Brain microvascular endothelial cell (primary cell): ENCODE data around the gene MEIOC.

Source experiments
- DNase-seq: peaks from one replicate; pipeline ENCODE4 v3.0.0-alpha.2; 2020
- H3K27ac ChIP-seq: fragments of 250-450 bp; sonication (Bioruptor Pico); 2 replicates; pipeline ENCODE4 v1.5.1; 2020; ENCODE audit warnings: mild to moderate bottlenecking, moderate library complexity
- H3K27me3 ChIP-seq: fragments of 250-450 bp; sonication (Bioruptor Pico); replicated peaks from 2 replicates; pipeline ENCODE4 v1.5.1; 2020; ENCODE audit warnings: mild to moderate bottlenecking
- H3K36me3 ChIP-seq: fragments of 250-450 bp; sonication (Bioruptor Pico); replicated peaks from 2 replicates; pipeline ENCODE4 v1.5.1; 2020; ENCODE audit warnings: mild to moderate bottlenecking
- H3K4me3 ChIP-seq: 2 replicates; pipeline ENCODE4 v1.5.1; 2011; ENCODE audit warnings: low read depth, mild to moderate bottlenecking, control low read depth, low read length, moderate library complexity
- CTCF ChIP-seq: IDR thresholded peaks from 2 replicates; pipeline ENCODE4 v1.5.1; 2011; ENCODE audit warnings: low read depth, mild to moderate bottlenecking, moderate library complexity, low read length, control low read depth, inconsistent platforms; ENCODE audit errors: missing control alignments
- in situ Hi-C: cut with HindIII; loops from 2 replicates; pipeline ENCODE4 v1.10.0; 2017; ENCODE audit warnings: low sequenced_read_pairs, low pct_ligation_motif_present

MEIOC gene

GRCh38 chr17:44651228-44651627 lies 5.0 kb upstream of the MEIOC start:
- TF ChIP-seq CTCF = no peak
- Histone ChIP-seq H3K36me3 (no peaks in the 10 kb centered on the region), H3K27me3 (peaks cover 2% of the 10 kb centered on the region), H3K4me3 (no peak overlapping the region), H3K27ac (no peak overlapping the region)
- DNase-seq = no peak
- in situ Hi-C loops = no loop called here

DNA sequence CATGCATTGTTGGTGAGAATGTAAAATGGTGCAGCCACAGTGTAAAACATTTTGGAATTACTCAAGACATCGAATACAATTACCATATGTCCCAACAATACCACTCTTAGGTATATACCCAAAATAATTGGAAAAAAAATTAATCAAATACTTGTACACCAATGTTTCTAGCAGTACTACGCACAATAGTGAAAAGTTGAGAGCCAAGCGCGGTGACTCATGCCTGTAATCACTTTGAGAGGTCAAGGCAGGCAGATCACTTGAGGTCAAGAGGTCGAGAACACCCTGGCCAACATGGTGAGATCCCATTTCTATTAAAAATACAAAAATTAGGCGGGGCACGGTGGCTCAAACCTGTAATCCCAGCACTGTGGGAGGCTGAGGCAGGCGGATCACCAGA lies 3.5 kb upstream of the MEIOC start:
- DNase-seq = no peak
- Histone ChIP-seq H3K27me3 (peaks cover 8% of the 10 kb centered on the region), H3K36me3 (no peaks in the 10 kb centered on the region), H3K27ac (no peak overlapping the region), H3K4me3 (no peak overlapping the region)
- no peak for TF ChIP-seq CTCF
- in situ Hi-C loops = no loop called here

DNA sequence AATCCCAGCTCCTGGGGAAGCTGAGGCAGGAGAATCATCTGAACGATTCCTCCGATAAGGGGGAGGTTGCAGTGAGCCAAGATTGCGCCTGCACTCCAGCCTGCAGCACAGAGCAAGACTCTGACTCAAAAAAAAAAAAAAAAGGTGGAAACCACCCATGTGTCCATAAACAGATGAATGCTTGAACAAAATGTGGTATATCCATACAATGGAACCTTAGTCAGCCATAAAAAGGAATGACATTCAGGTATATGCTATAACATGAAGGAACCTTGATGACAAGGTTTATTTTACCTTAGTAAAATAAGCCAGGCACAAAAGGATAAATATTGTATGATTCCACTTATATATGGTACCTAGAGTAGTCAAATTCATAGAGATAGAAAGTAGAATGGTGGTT lies 2.9 kb upstream of the MEIOC start:
- no peak overlapping the region for H3K4me3 ChIP-seq
- in situ Hi-C loops = no loop called here
- DNase-seq = no peak
- TF ChIP-seq CTCF = no peak
- peaks cover 8% of the 10 kb centered on the region for H3K27me3 ChIP-seq
- no peak overlapping the region for H3K27ac ChIP-seq
- no peaks in the 10 kb centered on the region for H3K36me3 ChIP-seq

DNA sequence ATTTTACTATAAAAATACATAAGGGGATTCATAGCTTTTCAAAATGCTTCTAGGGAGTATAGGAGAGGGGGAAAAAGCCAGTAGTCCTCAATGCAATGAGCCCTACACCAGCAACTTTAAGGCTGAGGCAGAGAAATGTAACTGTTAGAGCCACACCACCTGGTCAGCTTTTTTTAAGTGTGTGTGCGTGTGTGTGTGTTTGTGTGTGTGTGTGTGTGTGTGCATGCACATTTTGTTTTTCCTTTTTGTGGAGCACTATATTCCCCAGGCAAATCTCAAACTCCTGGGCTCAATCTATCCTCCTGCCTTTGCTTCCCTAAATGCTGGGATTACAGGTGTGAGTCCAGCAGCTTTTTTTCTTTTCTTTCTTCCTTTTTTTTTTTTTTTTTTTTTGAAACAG lies 2.3 kb upstream of the MEIOC start:
- H3K27me3 ChIP-seq = peaks cover 8% of the 10 kb centered on the region

DNA sequence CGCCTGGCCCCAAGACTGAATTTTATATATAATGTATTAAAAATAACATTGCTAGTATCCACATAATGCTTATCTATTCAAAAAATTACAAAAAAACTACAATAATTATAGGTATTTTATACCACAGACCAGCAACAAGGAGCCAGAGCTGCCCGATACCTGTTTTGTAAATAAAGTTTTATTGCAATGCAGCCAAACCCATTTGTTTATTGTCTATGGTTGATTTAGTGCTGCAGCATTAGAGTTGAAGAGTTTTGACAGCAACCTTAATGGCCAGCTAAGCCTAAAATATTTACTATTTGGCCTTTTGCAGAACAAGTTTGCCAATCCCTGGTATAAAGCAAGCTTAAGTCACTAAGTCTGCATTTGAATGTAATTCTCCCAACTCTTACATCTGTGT lies 5.6 kb downstream of the MEIOC start:
- DNase-seq = no peak
- Histone ChIP-seq H3K36me3 (no peaks in the 10 kb centered on the region), H3K27ac (no peak overlapping the region), H3K4me3 (no peak overlapping the region), H3K27me3 (peaks cover 2% of the 10 kb centered on the region)
- in situ Hi-C loops = no loop called here
- TF ChIP-seq CTCF = no peak

More for the DNA sequence above, 2.3 kb upstream of the MEIOC start:
- TF ChIP-seq CTCF = no peak
- no peak for DNase-seq
- Histone ChIP-seq H3K4me3 (no peak overlapping the region), H3K36me3 (no peaks in the 10 kb centered on the region), H3K27ac (no peak overlapping the region)
- in situ Hi-C loops = no loop called here

DNA sequence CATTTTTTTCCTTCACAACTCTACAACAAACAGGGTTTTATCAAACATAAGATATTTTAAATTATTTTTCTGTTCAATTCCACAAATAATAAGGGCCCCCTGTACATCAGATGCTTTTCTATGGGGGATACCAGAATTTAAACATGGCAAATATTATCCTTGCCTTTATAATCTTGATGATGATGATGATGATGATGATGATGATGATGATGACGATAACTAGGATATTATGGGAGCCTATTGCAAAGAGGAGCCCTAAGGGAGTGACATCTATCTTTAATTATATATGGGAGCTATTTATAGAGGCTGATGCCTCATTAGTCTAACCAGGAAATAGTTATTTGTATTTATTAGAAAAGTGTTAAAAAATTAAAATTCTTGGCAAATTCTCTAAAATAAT lies 6.8 kb downstream of the MEIOC start:
- Histone ChIP-seq H3K27ac (no peak overlapping the region), H3K36me3 (no peaks in the 10 kb centered on the region), H3K4me3 (no peak overlapping the region), H3K27me3 (no peaks in the 10 kb centered on the region)
- DNase-seq = no peak
- TF ChIP-seq CTCF = no peak
- in situ Hi-C loops = no loop called here
